Right lobe of liver (tissue), 6 donors: ENCODE measurements around the gene GFRA1. TPM values are rescaled to one million over a fixed set of nuclear protein-coding genes. Genes with fewer than 3 reads are reported as not detected.
A peak's percentile ranks its signal among the peaks of the same experiment; 100 is the strongest.

Experiments
- ATAC-seq, 4 donors: fragments of 200-7000 bp; cut with Tn5 transposase; one replicate each; pipeline ENCODE4 v1.9.1; 2020; ENCODE audit warnings: mild to moderate bottlenecking in 4 of 4, moderate library complexity in 4 of 4
- DNase-seq, 3 donors: peaks; one replicate each; pipeline ENCODE4 v3.0.0-alpha.2; 2020
- H3K27ac ChIP-seq, 3 donors: fragments of 200-600 bp; one replicate each; pipeline ENCODE4 v1.8.0; 2022
- H3K27me3 ChIP-seq, 2 donors: fragments of 200-600 bp; one replicate each; pipeline ENCODE4 v1.8.0; 2022
- H3K36me3 ChIP-seq, 4 donors: fragments of 200-600 bp; sonication (generic) in 1 of 4; one replicate each; pipeline versions ENCODE4 v1.5.1 to v1.8.0; 2017 to 2022; ENCODE audit warnings: control low read depth in 1 of 4
- H3K4me1 ChIP-seq, 4 donors: fragments of 200-600 bp; sonication (generic) in 1 of 4; one replicate each; pipeline versions ENCODE4 v1.5.1 to v1.8.0; 2017 to 2022; ENCODE audit warnings: control low read depth in 1 of 4
- H3K4me3 ChIP-seq, 3 donors: fragments of 200-600 bp; one replicate each; pipeline ENCODE4 v1.8.0; 2022
- H3K9me3 ChIP-seq, 4 donors: fragments of 200-600 bp; sonication (generic) in 1 of 4; one replicate each; pipeline versions ENCODE4 v1.5.1 to v1.8.0; 2017 to 2022; ENCODE audit warnings: control low read depth in 1 of 4
- POLR2A ChIP-seq: fragments of 450-650 bp; IDR thresholded peaks from one replicate; pipeline ENCODE4 v1.6.1; 2017; ENCODE audit warnings: antibody characterized with exemption, mild to moderate bottlenecking
- WGBS: methylation state at CpG from one replicate; pipeline ENCODE4 v1.1.6; 2018; ENCODE audit warnings: low coverage, low lambda C conversion rate; ENCODE audit not compliant: insufficient coverage; ENCODE audit errors: missing lambda C conversion rate; 5-methylcytosine and 5-hydroxymethylcytosine counted together
- intact Hi-C, 2 donors: fragments of 100-400 bp; cut with DNase I; formaldehyde crosslinking; loops; one replicate each; pipeline versions ENCODE4 v1.11.2 to v1.14.1; 2022
- total RNA-seq, 6 experiments: library from RNA; depleted of rRNA in 2 of 6; stranded (reverse); fragments of >200 nt in 2 of 6; fragmentation: NEBNext Ultra II Directional in 3 of 6; extraction: Animal tissue kit (Norgen Biotek cat#: 25700) in 3 of 6; gene quantifications; one replicate each; pipeline versions ENCODE4 v1.1.0 to v1.2.4, GENCODE V29; 2016 to 2023
- TF ChIP-seq, protein P1 (sequence below), 4 donors: fragments of 200-600 bp in 3 of 4; fragments of 450-650 bp in 1 of 4; IDR thresholded peaks; one replicate each; pipeline versions ENCODE4 v1.5.1 to v1.8.0; 2016 to 2022; ENCODE audit warnings: antibody characterized with exemption in 4 of 4, mild to moderate bottlenecking in 2 of 4
- donor health status: DM: no; HTN: yes; CAD: no.
- donor health status: DM: no; HTN: no; CAD: no.
- donor health status: DM: no; HTN: no; CAD: no.
- donor health status: DM: no; HTN: yes; CAD: no.
- donor health status: DM: no; HTN: yes; CAD: no.

Gene GFRA1
- total RNA-seq, 6 experiments from 2014 or later: 17.9 to 67.8 (median 42.8) TPM

DNA sequence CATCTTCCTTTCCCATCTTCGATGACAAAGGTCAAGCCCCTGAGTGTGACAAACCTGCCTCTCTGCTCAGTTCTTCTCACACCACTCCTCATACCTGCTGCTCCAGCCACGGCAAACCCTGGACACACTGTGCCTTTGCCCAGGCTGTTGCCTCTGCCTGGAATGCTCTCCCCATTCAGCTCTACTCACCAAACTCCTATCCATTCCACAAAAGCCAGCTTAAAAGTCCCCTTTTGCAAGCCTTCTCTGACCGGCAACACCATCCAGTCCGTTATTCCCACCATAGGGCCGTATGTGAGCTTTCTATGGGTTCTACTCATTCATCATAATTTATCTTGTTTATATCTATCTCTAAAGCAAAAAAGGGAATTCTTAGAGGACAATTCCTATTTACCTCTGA lies 15.2 kb downstream of the GFRA1 start:
- Histone ChIP-seq H3K27me3 (no peaks in the 10 kb centered on the region), H3K9me3 (no peaks in the 10 kb centered on the region), H3K4me1 (peaks cover 0 to 3% (median 0%) of the 10 kb centered on the region in 4 donors), H3K27ac (no peak overlapping the region), H3K36me3 (no peaks in the 10 kb centered on the region), H3K4me3 (no peak overlapping the region)
- TF ChIP-seq, protein P1, sequence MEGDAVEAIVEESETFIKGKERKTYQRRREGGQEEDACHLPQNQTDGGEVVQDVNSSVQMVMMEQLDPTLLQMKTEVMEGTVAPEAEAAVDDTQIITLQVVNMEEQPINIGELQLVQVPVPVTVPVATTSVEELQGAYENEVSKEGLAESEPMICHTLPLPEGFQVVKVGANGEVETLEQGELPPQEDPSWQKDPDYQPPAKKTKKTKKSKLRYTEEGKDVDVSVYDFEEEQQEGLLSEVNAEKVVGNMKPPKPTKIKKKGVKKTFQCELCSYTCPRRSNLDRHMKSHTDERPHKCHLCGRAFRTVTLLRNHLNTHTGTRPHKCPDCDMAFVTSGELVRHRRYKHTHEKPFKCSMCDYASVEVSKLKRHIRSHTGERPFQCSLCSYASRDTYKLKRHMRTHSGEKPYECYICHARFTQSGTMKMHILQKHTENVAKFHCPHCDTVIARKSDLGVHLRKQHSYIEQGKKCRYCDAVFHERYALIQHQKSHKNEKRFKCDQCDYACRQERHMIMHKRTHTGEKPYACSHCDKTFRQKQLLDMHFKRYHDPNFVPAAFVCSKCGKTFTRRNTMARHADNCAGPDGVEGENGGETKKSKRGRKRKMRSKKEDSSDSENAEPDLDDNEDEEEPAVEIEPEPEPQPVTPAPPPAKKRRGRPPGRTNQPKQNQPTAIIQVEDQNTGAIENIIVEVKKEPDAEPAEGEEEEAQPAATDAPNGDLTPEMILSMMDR (IDR thresholded peaks at IDR 0.05): no peak
- no peak for TF ChIP-seq POLR2A
- ATAC-seq (no peak), DNase-seq (no peak)
- WGBS: 91% methylated on average over 4 of the region's 5 CpGs
- intact Hi-C loops: no loop called here

- Histone ChIP-seq H3K36me3 (no peaks in the 10 kb centered on the region), H3K4me1 (peaks cover 0 to 3% (median 0%) of the 10 kb centered on the region in 4 donors), H3K27me3 (no peaks in the 10 kb centered on the region), H3K27ac (no peak overlapping the region), H3K4me3 (no peak overlapping the region), H3K9me3 (no peaks in the 10 kb centered on the region)
- intact Hi-C loops: no loop called here
- ATAC-seq (no peak), DNase-seq (no peak)
- WGBS: 82% methylated on average over 2 of the region's 5 CpGs
- TF ChIP-seq POLR2A: no peak
- TF ChIP-seq, protein P1 (IDR thresholded peaks at IDR 0.05): no peak
Measured at GRCh38 chr10:116256752-116257259, 16.2 kb downstream of the GFRA1 start.

- Histone ChIP-seq H3K4me1 (peaks cover 0 to 3% (median 0%) of the 10 kb centered on the region in 4 donors), H3K9me3 (no peaks in the 10 kb centered on the region), H3K27me3 (no peaks in the 10 kb centered on the region), H3K4me3 (no peak overlapping the region), H3K36me3 (no peaks in the 10 kb centered on the region), H3K27ac (no peak overlapping the region)
- ATAC-seq: no peak
- no peak for DNase-seq
- WGBS: 64% methylated on average over 10 of the region's 12 CpGs
- intact Hi-C loops: no loop called here
- no peak for TF ChIP-seq POLR2A
- TF ChIP-seq, protein P1 (IDR thresholded peaks at IDR 0.05): no peak
Measured at GRCh38 chr10:116255886-116256751, 16.9 kb downstream of the GFRA1 start.

- peaks cover 0 to 3% (median 0%) of the 10 kb centered on the region in 4 donors for H3K4me1 ChIP-seq
- no peak for TF ChIP-seq POLR2A
- TF ChIP-seq, protein P1 (IDR thresholded peaks at IDR 0.05): no peak
- no peaks in the 10 kb centered on the region for H3K27me3 ChIP-seq
- WGBS: 43% methylated on average over 7 of the region's 7 CpGs
- ATAC-seq (peak; percentile 57 to 82 (median 66)), DNase-seq (no peak)
- H3K9me3 ChIP-seq: no peaks in the 10 kb centered on the region
- no peak overlapping the region for H3K4me3 ChIP-seq
- intact Hi-C loops: no loop called here
- H3K36me3 ChIP-seq: no peaks in the 10 kb centered on the region
- H3K27ac ChIP-seq: no peak overlapping the region
Measured at GRCh38 chr10:116254422-116255155, 18.4 kb downstream of the GFRA1 start.
